ENCODE results near the gene CDH12.

CDH12 gene

GRCh38 chr5:22651355-22651754 is 201.8 kb downstream of the CDH12 start:
- no peak overlapping the region for H3K27ac ChIP-seq
- TF ChIP-seq CTCF (IDR thresholded peaks at IDR 0.05; ENCODE audit: low read depth, low read length, missing control alignments), result no peak
- H3K27me3 ChIP-seq (replicated peaks), result no peaks in the 10 kb centered on the region
- H3K4me3 ChIP-seq (ENCODE audit: low read depth, low read length), result no peak overlapping the region
- in situ Hi-C loops (cut with HindIII; ENCODE audit: low pct_ligation_motif_present, low sequenced_read_pairs), result no loop called here
- H3K36me3 ChIP-seq (replicated peaks), result no peaks in the 10 kb centered on the region
- DNase-seq, result no peak

DNA sequence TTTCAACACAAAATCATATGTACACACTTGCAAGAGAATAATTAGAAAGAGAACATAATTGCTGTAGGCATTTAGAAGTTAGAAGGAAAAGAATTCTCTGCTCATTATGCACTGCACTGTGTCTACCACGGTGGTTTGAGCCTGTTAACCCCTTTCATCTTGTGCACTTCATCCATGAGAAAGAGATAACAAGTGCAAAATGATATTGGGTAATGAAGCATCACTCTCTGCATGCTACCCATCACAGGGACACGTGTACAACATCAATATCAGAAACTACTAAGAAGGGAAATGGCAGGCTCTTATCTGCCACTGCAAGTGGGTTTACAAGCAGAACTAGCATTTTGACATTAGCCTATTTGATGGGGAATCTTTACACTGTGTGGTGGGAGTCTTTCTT is 202.6 kb downstream of the CDH12 start:
- Histone ChIP-seq H3K27me3 (replicated peaks) (no peaks in the 10 kb centered on the region), H3K36me3 (replicated peaks) (no peaks in the 10 kb centered on the region), H3K27ac (no peak overlapping the region), H3K4me3 (ENCODE audit: low read depth, low read length) (no peak overlapping the region)
- no peak for TF ChIP-seq CTCF (IDR thresholded peaks at IDR 0.05; ENCODE audit: low read depth, low read length, missing control alignments)
- in situ Hi-C loops (cut with HindIII; ENCODE audit: low pct_ligation_motif_present, low sequenced_read_pairs), result no loop called here
- DNase-seq, result no peak

DNA sequence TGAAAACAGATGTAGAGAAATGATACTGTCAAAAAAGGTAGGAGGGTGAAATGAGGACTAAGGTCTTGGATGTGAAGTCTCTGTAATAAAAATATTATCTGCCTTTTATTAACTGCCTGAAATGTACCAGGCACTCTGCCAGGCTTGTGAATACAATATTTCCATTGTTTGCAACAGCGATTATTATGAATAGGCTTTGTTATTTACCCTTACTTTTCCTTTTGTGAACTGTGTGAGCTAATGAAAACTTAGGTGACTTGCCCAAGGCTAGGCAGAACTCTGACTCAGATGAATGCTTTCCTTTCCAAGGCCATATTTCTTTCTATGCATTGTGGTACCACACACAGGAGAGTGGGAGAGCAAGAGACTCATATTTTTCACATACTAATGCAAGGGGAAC is 204.1 kb downstream of the CDH12 start:
- no peak for TF ChIP-seq CTCF (IDR thresholded peaks at IDR 0.05; ENCODE audit: low read depth, low read length, missing control alignments)
- no peaks in the 10 kb centered on the region for H3K27me3 ChIP-seq (replicated peaks)
- H3K27ac ChIP-seq, result no peak overlapping the region
- in situ Hi-C loops (cut with HindIII; ENCODE audit: low pct_ligation_motif_present, low sequenced_read_pairs), result no loop called here
- no peaks in the 10 kb centered on the region for H3K36me3 ChIP-seq (replicated peaks)
- no peak overlapping the region for H3K4me3 ChIP-seq (ENCODE audit: low read depth, low read length)
- DNase-seq, result no peak

GRCh38 chr5:22644859-22645258 is 208.3 kb downstream of the CDH12 start:
- H3K27me3 ChIP-seq (replicated peaks), result no peaks in the 10 kb centered on the region
- no peak overlapping the region for H3K27ac ChIP-seq
- no peak for DNase-seq
- TF ChIP-seq CTCF (IDR thresholded peaks at IDR 0.05; ENCODE audit: low read depth, low read length, missing control alignments), result no peak
- H3K36me3 ChIP-seq (replicated peaks), result no peaks in the 10 kb centered on the region
- in situ Hi-C loops (cut with HindIII; ENCODE audit: low pct_ligation_motif_present, low sequenced_read_pairs), result no loop called here
- H3K4me3 ChIP-seq (ENCODE audit: low read depth, low read length), result no peak overlapping the region

- no peak for DNase-seq
- H3K27me3 ChIP-seq (replicated peaks), result no peaks in the 10 kb centered on the region
- H3K27ac ChIP-seq, result no peak overlapping the region
- H3K4me3 ChIP-seq (ENCODE audit: low read depth, low read length), result no peak overlapping the region
- in situ Hi-C loops (cut with HindIII; ENCODE audit: low pct_ligation_motif_present, low sequenced_read_pairs), result no loop called here
- H3K36me3 ChIP-seq (replicated peaks), result no peaks in the 10 kb centered on the region
- no peak for TF ChIP-seq CTCF (IDR thresholded peaks at IDR 0.05; ENCODE audit: low read depth, low read length, missing control alignments)
Observed at GRCh38 chr5:22643356-22643755, 209.8 kb downstream of the CDH12 start.

GRCh38 chr5:22631683-22632082 is 221.5 kb downstream of the CDH12 start:
- no peak for DNase-seq
- H3K27ac ChIP-seq, result no peak overlapping the region
- in situ Hi-C loops (cut with HindIII; ENCODE audit: low pct_ligation_motif_present, low sequenced_read_pairs), result no loop called here
- no peaks in the 10 kb centered on the region for H3K36me3 ChIP-seq (replicated peaks)
- no peak for TF ChIP-seq CTCF (IDR thresholded peaks at IDR 0.05; ENCODE audit: low read depth, low read length, missing control alignments)
- H3K27me3 ChIP-seq (replicated peaks), result no peaks in the 10 kb centered on the region
- H3K4me3 ChIP-seq (ENCODE audit: low read depth, low read length), result no peak overlapping the region

Measured in brain microvascular endothelial cell (primary cell).